ENCODE results near the gene POGLUT2.

POGLUT2 gene

DNA sequence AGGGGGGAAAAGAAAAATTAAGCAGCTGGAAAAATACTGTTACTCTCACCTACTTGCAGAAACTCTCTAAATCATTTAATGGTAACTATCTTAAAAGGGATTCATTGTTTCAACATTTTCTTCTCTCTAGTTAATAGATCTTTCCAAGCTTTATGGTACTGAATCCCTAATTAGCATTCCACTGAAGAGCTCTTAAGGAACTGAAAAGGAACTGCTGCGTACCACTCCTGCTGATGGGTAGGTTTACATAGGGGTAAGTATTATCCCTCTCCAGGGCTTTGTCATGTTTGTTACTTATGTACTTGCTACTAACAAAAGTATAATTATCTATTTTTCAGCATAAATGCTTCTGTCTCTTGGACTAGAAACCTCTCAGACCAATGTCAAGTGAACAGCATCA lies 37.7 kb downstream of the POGLUT2 start:
- POLR2A ChIA-PET (ENCODE audit: low non-redundant PET): no interaction called here
- no peak overlapping the region for H3K27ac ChIP-seq
- TF ChIP-seq, protein P1, sequence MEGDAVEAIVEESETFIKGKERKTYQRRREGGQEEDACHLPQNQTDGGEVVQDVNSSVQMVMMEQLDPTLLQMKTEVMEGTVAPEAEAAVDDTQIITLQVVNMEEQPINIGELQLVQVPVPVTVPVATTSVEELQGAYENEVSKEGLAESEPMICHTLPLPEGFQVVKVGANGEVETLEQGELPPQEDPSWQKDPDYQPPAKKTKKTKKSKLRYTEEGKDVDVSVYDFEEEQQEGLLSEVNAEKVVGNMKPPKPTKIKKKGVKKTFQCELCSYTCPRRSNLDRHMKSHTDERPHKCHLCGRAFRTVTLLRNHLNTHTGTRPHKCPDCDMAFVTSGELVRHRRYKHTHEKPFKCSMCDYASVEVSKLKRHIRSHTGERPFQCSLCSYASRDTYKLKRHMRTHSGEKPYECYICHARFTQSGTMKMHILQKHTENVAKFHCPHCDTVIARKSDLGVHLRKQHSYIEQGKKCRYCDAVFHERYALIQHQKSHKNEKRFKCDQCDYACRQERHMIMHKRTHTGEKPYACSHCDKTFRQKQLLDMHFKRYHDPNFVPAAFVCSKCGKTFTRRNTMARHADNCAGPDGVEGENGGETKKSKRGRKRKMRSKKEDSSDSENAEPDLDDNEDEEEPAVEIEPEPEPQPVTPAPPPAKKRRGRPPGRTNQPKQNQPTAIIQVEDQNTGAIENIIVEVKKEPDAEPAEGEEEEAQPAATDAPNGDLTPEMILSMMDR (conservative IDR thresholded peaks at IDR 0.05; ENCODE audit: low read depth): no peak
- CTCF ChIA-PET: no interaction called here
- no peak for DNase-seq (ENCODE audit: low spot score)

DNA sequence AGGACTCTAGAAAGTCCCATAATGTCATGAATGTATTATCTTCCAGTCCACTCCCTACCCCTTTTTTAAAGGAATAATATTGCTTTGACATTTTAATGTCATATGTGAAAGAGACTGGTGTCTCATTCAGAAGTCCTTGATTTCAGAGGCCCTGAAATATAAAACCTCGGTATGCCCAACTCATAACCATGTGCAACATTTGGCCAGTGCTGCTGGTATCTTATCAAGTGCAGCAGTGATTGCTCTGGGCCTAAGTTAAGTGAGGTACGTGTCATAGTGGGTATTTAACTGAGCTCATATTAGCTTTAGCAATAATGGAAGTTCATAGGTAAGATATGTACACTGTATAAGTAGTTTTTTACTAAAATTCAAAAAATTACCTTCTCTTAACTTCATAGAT lies 39.9 kb downstream of the POGLUT2 start:
- POLR2A ChIA-PET (ENCODE audit: low non-redundant PET): no interaction called here
- TF ChIP-seq, protein P1 (conservative IDR thresholded peaks at IDR 0.05; ENCODE audit: low read depth): no peak

DNA sequence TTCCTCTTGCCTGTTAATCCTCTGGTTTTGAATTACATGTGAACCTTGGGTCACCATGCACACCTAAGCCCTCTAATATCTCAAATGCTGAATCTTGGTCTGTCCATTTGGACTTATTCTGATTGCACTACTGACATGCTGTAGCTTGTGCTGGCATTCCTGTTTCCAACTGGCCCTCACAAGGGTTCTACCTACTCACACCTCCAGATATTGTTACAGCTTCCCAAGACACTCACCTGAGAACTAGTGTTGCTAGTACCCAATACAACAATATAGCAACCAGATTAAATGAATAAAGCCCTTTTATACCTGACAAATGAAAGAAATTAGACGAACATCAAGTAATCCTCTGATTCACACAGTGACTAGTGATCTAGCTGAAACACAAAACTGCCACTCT lies 41.8 kb downstream of the POGLUT2 start:
- TF ChIP-seq, protein P1 (conservative IDR thresholded peaks at IDR 0.05; ENCODE audit: low read depth): no peak
- no peak overlapping the region for H3K27ac ChIP-seq
- ChIA-PET CTCF (interaction anchor here (1.1 kb wide), 1 partner anchor 32 kb away, joined by 3 read pairs; no protein-coding TSS in a partner anchor), POLR2A (ENCODE audit: low non-redundant PET) (no interaction called here)
- DNase-seq (ENCODE audit: low spot score): peak; percentile 5

More for the DNA sequence above, 39.9 kb downstream of the POGLUT2 start:
- no peak overlapping the region for H3K27ac ChIP-seq
- CTCF ChIA-PET: interaction anchor here (0.6 kb wide), 1 partner anchor 9 kb away, joined by 3 read pairs; no protein-coding TSS in a partner anchor
- no peak for DNase-seq (ENCODE audit: low spot score)

DNA sequence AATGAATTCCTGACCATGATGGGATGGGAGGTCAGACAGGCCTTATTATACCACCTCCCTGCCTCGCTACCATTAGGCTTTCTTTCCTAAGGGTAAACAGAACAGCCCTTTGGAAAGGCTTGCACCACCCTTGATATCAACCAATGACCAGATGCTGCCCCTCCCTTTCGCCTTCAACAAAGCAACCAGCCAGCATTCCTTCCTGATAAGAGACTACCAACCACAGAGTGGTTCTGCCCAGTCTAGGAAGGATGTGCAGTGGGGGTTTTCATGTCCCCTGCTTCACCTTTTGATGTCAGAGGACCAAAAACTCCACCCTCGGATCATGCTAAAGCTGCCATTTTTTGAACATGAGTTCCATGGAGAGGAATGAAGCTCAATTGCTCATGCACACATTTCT lies 46.9 kb downstream of the POGLUT2 start:
- CTCF ChIA-PET: interaction anchor here (0.7 kb wide), 1 partner anchor 65 kb away, joined by 4 read pairs; no protein-coding TSS in a partner anchor

DNA sequence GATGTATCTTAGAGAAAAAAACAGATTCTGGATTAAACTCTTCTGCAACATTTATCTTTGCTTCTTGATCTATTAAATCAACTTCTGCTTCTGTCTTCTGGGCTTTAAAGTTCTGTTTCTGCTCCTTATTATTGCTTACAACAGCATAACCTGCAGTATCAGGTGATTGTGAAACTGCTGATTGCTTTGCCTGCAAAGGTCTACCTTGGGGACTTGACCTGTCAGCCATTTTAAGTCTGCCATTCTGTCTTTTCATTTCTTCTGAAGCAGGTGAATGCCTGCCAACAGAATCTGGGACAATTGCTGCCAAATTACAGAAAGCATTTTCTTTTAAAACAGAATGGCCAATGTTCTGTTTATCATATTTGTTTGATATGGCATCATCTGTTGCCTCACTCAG lies 56.3 kb downstream of the POGLUT2 start:
- no peak for DNase-seq (ENCODE audit: low spot score)
- ChIA-PET CTCF (interaction anchor here (0.6 kb wide), 1 partner anchor 17 kb away, joined by 6 read pairs; no protein-coding TSS in a partner anchor), POLR2A (ENCODE audit: low non-redundant PET) (no interaction called here)
- TF ChIP-seq, protein P1 (conservative IDR thresholded peaks at IDR 0.05; ENCODE audit: low read depth): no peak
- no peak overlapping the region for H3K27ac ChIP-seq

More for the DNA sequence above, 46.9 kb downstream of the POGLUT2 start:
- POLR2A ChIA-PET (ENCODE audit: low non-redundant PET): no interaction called here
- TF ChIP-seq, protein P1 (conservative IDR thresholded peaks at IDR 0.05; ENCODE audit: low read depth): no peak
- H3K27ac ChIP-seq: no peak overlapping the region
- DNase-seq (ENCODE audit: low spot score): no peak

DNA sequence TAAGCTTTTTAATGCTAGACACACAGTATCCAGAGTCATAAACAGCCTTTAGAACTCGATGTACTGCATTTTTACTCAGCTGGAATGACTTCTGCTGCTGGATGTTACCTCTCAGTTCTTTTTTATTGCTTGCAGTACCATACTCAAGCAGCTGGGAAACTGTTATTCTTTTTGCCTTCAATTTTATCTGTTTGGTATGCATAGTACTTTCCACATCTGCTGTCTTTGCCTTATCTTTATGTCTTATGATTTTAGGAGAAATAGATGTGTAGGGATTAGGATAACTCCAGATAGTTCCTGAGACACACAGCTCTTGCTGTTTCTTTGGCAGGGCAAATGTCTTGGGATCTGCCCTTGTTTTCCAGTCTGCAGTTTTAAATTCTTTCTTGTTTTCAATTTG lies 56.7 kb downstream of the POGLUT2 start:
- ChIA-PET POLR2A (ENCODE audit: low non-redundant PET) (no interaction called here), CTCF (interaction anchor here (0.6 kb wide), 2 partner anchors 17 to 27 kb away, joined by 3 to 6 read pairs; no protein-coding TSS in a partner anchor)
- H3K27ac ChIP-seq: no peak overlapping the region

More for the DNA sequence above, 56.7 kb downstream of the POGLUT2 start:
- TF ChIP-seq, protein P1 (conservative IDR thresholded peaks at IDR 0.05; ENCODE audit: low read depth): no peak
- no peak for DNase-seq (ENCODE audit: low spot score)
